HG02870 (cell line): Measurements from ENCODE around the gene EYS.
"Not testable (repeated sequence)": the region's sequence is repeated elsewhere in the genome, so short reads cannot be mapped to it uniquely, and the experiment has no call there.

Experiments used
- ATAC-seq: cut with Tn5 transposase; IDR thresholded peaks from one replicate; pipeline ENCODE4 v1.9.1; 2021; ENCODE audit warnings: mild to moderate bottlenecking, moderate library complexity; ENCODE audit not compliant: unreplicated experiment

Gene EYS

GRCh38 chr6:63787021-63787420 lies 1920.0 kb downstream of the EYS start:
- no peak for ATAC-seq

GRCh38 chr6:63785006-63785405 lies 1922.0 kb downstream of the EYS start:
- ATAC-seq: peak; percentile 80

GRCh38 chr6:63783096-63783495 lies 1923.9 kb downstream of the EYS start:
- ATAC-seq: no peak

GRCh38 chr6:63774961-63775360 lies 1932.1 kb downstream of the EYS start:
- ATAC-seq: no peak

- ATAC-seq: no peak
Observed at GRCh38 chr6:63773200-63773599, 1933.8 kb downstream of the EYS start.

- ATAC-seq: no peak
Observed at GRCh38 chr6:63765828-63766227, 1941.2 kb downstream of the EYS start.

GRCh38 chr6:63764318-63764916 lies 1942.6 kb downstream of the EYS start:
- no peak for ATAC-seq

- ATAC-seq: no peak
Observed at GRCh38 chr6:63760199-63760598, 1946.8 kb downstream of the EYS start.

- ATAC-seq: no peak
Observed at GRCh38 chr6:63759605-63760105, 1947.4 kb downstream of the EYS start.

GRCh38 chr6:63757826-63758225 lies 1949.2 kb downstream of the EYS start:
- ATAC-seq: no peak

- not testable (repeated sequence) for ATAC-seq
Observed at GRCh38 chr6:63757275-63757674, 1949.8 kb downstream of the EYS start.

- ATAC-seq: no peak
Observed at GRCh38 chr6:63750400-63750799, 1956.6 kb downstream of the EYS start.

GRCh38 chr6:63745784-63746183 lies 1961.2 kb downstream of the EYS start:
- no peak for ATAC-seq

GRCh38 chr6:63744810-63745209 lies 1962.2 kb downstream of the EYS start:
- ATAC-seq: no peak

- no peak for ATAC-seq
Observed at GRCh38 chr6:63743691-63744090, 1963.3 kb downstream of the EYS start.

GRCh38 chr6:63742060-63742459 lies 1965.0 kb downstream of the EYS start:
- ATAC-seq: no peak

GRCh38 chr6:63740709-63741108 lies 1966.3 kb downstream of the EYS start:
- no peak for ATAC-seq

- ATAC-seq: no peak
Observed at GRCh38 chr6:63739094-63739687, 1967.8 kb downstream of the EYS start.

GRCh38 chr6:63738190-63738589 lies 1968.8 kb downstream of the EYS start:
- ATAC-seq: not testable (repeated sequence)

GRCh38 chr6:63734923-63735322 lies 1972.1 kb downstream of the EYS start:
- no peak for ATAC-seq

- ATAC-seq: no peak
Observed at GRCh38 chr6:63732336-63732735, 1974.7 kb downstream of the EYS start.

- no peak for ATAC-seq
Observed at GRCh38 chr6:63731930-63732329, 1975.1 kb downstream of the EYS start.

- no peak for ATAC-seq
Observed at GRCh38 chr6:63730311-63730710, 1976.7 kb downstream of the EYS start.
